T-helper 2 cell treated with Interferon-gamma antibody and Interleukin-4, amounts not matched to agents 100 ng/mL and 5 ng/mL, for 36 hours (primary cell): ENCODE measurements around the gene LTB4R. TPM values are rescaled to one million over a fixed set of nuclear protein-coding genes. Genes with fewer than 3 reads are reported as not detected.

Experiments used
- intact Hi-C: fragments of 100-400 bp; cut with micrococcal nuclease; formaldehyde crosslinking; loops from one replicate; pipeline ENCODE4 v1.15.1; 2023
- total RNA-seq: library from RNA; stranded (reverse); gene quantifications from 2 replicates; pipeline ENCODE4 v1.2.3, GENCODE V29; 2022

Gene LTB4R
- total RNA-seq, 1 donor from 2014 or later, result 19.2 TPM

GRCh38 chr14:24299255-24300191, 11.8 kb upstream of the LTB4R start, which contains the start of the genes DHRS1 and NOP9:
TSS of gene DHRS1 (minus strand) at chr14:24299780. CDS start at chr14:24299106, 674 bp downstream.
TSS of gene NOP9 (plus strand) at chr14:24299850. CDS start at chr14:24299955, 105 bp downstream.
- intact Hi-C loops, result loop anchor here (1.0 to 5.0 kb wide), 6 partner anchors 20 to 152 kb away; partner anchors contain the start of genes MDP1, PSME2, RABGGTA and RNF31

GRCh38 chr14:24300326-24300980, 10.8 kb upstream of the LTB4R start:
- intact Hi-C loops, result no loop called here

GRCh38 chr14:24304019-24304387, 7.3 kb upstream of the LTB4R start:
- intact Hi-C loops, result no loop called here

GRCh38 chr14:24307156-24307574, 4.1 kb upstream of the LTB4R start:
- intact Hi-C loops, result no loop called here

- intact Hi-C loops, result loop anchor here (1.0 kb wide), 1 partner anchor 65 kb away; the partner anchor contains the start of gene TINF2
Measured at GRCh38 chr14:24307575-24308341, 3.5 kb upstream of the LTB4R start, which contains the start of gene CIDEB. TSS of gene CIDEB (minus strand) at chr14:24307977. CDS start at chr14:24307858, 119 bp downstream.

GRCh38 chr14:24308342-24309124, 2.8 kb upstream of the LTB4R start:
- intact Hi-C loops, result loop anchor here (1.0 kb wide), 1 partner anchor 66 kb away; the partner anchor contains the start of gene TINF2

- intact Hi-C loops, result loop anchor here (2.0 to 5.0 kb wide), 2 partner anchors 23 to 123 kb away; no protein-coding TSS in a partner anchor
Measured at GRCh38 chr14:24309538-24310264, 1.6 kb upstream of the LTB4R start, which contains the start of gene LTB4R2. TSS of gene LTB4R2 (plus strand) at chr14:24310140. CDS start at chr14:24310665, 525 bp downstream.

GRCh38 chr14:24310265-24310645, 1.0 kb upstream of the LTB4R start:
- intact Hi-C loops, result loop anchor here (2.0 to 5.0 kb wide), 2 partner anchors 23 to 122 kb away; no protein-coding TSS in a partner anchor

GRCh38 chr14:24311837-24312615, 724 bp downstream of the LTB4R start:
- intact Hi-C loops, result loop anchor here (1.0 to 5.0 kb wide), 3 partner anchors 21 to 120 kb away; partner anchors contain the start of gene CHMP4A

- intact Hi-C loops, result loop anchor here (5.0 kb wide), 1 partner anchor 119 kb away; no protein-coding TSS in a partner anchor
Measured at GRCh38 chr14:24312736-24313507, 1.6 kb downstream of the LTB4R start.

- intact Hi-C loops, result loop anchor here (5.0 kb wide), 1 partner anchor 118 kb away; no protein-coding TSS in a partner anchor
Measured at GRCh38 chr14:24313913-24314312, 2.6 kb downstream of the LTB4R start.

- intact Hi-C loops, result loop anchor here (5.0 kb wide), 1 partner anchor 118 kb away; no protein-coding TSS in a partner anchor
Measured at GRCh38 chr14:24314377-24315193, 3.3 kb downstream of the LTB4R start.

GRCh38 chr14:24315243-24315806, 4.0 kb downstream of the LTB4R start:
- intact Hi-C loops, result no loop called here

GRCh38 chr14:24315807-24316596, 4.7 kb downstream of the LTB4R start:
- intact Hi-C loops, result no loop called here

- intact Hi-C loops, result no loop called here
Measured at GRCh38 chr14:24316597-24316950, 5.3 kb downstream of the LTB4R start.
